Measurements from ENCODE around the gene TNFRSF17.

The TNFRSF17 gene

DNA sequence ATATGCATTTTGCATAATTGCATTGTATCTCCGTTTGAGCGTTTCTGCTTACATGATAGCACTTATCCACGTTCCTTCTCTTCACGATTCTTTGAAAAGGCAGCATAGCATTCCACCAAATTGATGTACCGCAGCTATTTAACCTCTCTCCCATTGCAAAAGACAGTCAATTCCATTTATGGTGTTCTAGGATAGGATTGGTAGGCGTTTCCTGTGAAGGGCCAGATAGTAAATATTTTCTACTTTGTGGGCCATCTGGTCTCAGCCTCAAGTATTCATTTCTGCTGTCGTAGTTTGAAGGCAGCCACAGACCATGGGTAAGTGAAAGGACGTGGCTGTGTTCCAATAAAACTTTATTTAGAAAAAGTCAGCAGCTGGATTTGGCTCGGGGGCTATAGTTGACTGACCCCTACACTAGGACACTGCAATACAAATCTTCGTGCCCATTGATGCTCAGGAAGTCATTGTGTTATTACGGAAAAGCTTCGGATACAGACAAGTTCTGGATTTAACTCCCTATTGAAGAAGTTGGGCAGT lies 21.6 kb downstream of the TNFRSF17 start:
- Mint-ChIP-seq H3K27me3 (no peaks in the 10 kb centered on the region), H3K4me3 (no peak overlapping the region), H3K27ac (no peak overlapping the region), H3K9me3 (no peaks in the 10 kb centered on the region), H3K4me1 (peaks cover under 1% of the 10 kb centered on the region)
- ATAC-seq (no peak), DNase-seq (no peak)

DNA sequence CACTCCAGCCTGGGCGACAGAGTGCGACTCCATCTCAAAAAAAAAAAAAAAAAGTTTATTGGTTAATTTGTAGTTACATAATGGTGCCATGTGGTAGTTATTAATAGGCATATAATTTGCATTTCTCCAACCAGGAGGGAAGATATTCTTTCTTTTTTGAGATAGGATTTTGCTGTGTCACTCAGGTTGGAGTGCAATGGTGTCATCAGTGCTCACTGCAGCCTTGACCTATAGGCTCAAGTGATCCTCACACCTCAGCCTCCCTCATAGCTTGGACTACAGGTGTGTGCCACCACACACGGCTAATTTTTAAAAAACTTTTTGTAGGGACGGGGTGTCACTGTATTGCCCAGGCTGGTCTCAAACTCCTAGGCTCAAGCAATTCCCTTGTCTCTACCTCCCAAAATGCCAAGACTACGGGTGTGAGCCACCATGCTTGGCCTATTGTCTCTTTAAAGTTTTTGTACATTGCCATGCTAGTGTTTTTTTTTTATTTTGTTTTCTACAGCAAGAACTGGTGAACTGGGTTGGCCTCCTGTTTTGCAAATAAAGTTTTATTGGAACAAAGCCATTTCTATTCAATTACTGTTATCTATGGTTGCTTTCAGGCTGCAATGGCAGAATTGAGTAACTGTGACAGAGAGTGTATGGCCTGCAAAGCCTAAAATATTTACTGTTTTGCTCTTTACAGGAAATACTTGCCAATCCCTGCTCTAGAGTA lies 23.4 kb downstream of the TNFRSF17 start:
- no peak overlapping the region for H3K4me3 Mint-ChIP-seq

DNA sequence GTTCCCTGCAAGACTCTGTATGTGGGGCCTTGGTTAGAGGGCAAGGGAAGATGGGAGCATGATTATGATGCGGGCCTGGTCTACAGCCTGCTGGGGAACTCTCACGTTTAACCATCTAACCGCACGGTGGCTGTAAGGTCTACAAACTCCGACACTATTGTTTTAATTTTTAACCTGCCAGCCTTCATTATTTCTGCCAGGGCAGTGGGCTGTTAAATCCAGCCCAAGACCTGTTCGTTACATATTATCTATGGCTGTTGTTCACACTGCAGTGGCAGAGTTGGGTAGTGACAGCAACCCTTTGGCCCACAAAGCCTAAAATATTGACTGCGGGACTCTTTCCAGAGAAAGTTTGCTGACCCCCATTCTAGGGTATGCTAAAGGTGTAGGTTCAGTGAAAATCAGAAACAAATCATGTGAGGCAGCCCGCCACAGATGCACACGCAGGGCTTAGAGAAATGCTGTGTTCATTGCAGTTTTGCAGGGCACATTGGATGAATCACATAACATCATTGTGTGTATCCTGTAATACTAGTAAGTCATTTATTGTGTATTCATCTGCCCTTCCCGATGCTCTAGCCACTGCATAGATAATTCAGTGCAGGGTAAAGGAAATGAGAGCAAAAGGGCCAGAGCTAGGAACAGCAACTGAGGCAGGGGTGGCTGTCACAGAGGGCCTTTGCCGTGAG lies 25.8 kb downstream of the TNFRSF17 start:
- DNase-seq (no peak), ATAC-seq (no peak)
- H3K27ac Mint-ChIP-seq, result no peak overlapping the region
- H3K4me1 Mint-ChIP-seq, result no peaks in the 10 kb centered on the region
- no peaks in the 10 kb centered on the region for H3K9me3 Mint-ChIP-seq
- no peak overlapping the region for H3K4me3 Mint-ChIP-seq
- H3K27me3 Mint-ChIP-seq, result no peaks in the 10 kb centered on the region

More for the DNA sequence above, 23.4 kb downstream of the TNFRSF17 start:
- ATAC-seq (no peak), DNase-seq (no peak)
- H3K9me3 Mint-ChIP-seq, result no peaks in the 10 kb centered on the region
- no peak overlapping the region for H3K27ac Mint-ChIP-seq
- no peaks in the 10 kb centered on the region for H3K4me1 Mint-ChIP-seq
- H3K27me3 Mint-ChIP-seq, result no peaks in the 10 kb centered on the region

DNA sequence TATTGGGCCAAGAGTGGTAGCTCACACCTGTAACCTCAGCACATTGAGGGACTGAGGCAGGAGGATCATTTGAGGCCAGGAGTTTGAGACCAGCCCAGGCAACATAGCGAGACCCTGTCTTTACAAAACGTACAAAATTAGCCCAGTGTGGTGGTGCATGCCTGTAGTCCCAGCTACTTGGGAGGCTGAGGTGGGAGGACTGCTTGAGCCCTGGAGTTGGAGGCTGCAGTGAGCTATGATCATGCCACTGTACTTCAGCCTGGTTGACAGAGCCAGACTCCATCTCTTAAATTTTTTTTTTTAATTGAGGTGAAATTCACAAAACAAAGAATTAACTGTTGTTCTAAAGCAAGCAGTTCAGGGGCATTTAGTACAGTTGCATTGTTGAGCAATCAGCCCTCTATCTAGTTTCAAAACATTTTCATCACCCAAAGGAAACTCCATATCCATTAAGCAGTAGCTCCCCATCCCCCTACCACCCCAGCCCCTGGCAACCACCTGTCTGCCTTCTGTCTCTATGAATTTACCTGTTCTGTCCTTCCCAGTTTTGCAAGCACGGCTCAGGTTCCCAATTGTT lies 27.1 kb downstream of the TNFRSF17 start:
- H3K27me3 Mint-ChIP-seq, result no peaks in the 10 kb centered on the region
- H3K4me1 Mint-ChIP-seq, result no peaks in the 10 kb centered on the region
- DNase-seq (no peak), ATAC-seq (no peak)
- H3K9me3 Mint-ChIP-seq, result no peaks in the 10 kb centered on the region
- no peak overlapping the region for H3K4me3 Mint-ChIP-seq
- H3K27ac Mint-ChIP-seq, result no peak overlapping the region

DNA sequence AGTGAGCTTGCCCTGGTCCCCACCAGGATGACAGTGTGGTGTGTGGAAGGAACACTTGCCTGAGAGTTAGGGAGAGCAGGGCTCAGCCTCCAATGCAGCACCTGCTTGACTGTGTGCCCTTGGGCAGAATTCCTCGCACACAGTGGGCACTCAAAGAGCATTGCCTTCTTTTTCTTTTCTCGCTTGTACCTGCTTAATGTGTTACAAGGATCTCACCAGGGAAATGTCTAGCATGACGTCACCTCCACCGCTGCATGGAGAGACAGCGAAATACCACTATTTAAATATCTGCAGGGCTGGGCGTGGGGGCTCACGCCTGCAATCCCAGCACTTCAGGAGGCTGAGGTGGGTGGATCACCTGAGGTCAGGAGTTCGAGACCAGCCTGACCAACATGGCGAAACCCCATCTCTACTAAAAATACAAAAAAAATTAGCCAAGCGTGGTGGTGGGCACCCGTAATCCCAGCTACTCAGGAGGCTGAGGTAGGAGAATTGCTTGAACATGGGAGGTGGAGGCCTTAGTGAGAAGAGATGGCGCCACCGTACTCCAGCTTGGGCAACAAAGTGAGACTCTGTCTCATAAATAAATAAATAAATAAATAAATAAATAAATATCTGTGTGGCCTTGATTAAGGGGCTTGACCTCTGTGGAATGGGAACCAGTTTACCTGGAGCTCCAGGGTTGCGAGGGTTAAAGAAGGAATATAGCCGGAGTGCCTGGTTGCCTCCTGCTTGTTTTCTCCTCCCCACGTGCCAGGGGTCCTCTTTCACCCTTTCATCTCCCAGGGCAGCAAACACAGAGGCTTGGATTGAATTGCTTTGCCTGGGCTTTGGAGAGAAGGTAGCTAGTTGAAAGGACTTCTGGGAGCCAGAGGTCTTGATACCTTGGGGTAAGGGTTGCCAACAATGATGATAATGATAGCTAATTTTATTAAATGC lies 27.8 kb downstream of the TNFRSF17 start:
- no peak for DNase-seq
- Mint-ChIP-seq H3K4me1 (peaks cover 2% of the 10 kb centered on the region), H3K27me3 (no peaks in the 10 kb centered on the region), H3K4me3 (no peak overlapping the region), H3K27ac (peak overlapping the region in 1 of 2 donors; percentile 38), H3K9me3 (no peaks in the 10 kb centered on the region)
- ATAC-seq, result no peak

- H3K4me1 Mint-ChIP-seq, result peaks cover 5% of the 10 kb centered on the region
- H3K4me3 Mint-ChIP-seq, result no peak overlapping the region
- no peaks in the 10 kb centered on the region for H3K27me3 Mint-ChIP-seq
- no peak overlapping the region for H3K27ac Mint-ChIP-seq
- ATAC-seq (no peak), DNase-seq (no peak)
- H3K9me3 Mint-ChIP-seq, result no peaks in the 10 kb centered on the region
Observed at GRCh38 chr16:11994143-11995119, 29.4 kb downstream of the TNFRSF17 start.

DNA sequence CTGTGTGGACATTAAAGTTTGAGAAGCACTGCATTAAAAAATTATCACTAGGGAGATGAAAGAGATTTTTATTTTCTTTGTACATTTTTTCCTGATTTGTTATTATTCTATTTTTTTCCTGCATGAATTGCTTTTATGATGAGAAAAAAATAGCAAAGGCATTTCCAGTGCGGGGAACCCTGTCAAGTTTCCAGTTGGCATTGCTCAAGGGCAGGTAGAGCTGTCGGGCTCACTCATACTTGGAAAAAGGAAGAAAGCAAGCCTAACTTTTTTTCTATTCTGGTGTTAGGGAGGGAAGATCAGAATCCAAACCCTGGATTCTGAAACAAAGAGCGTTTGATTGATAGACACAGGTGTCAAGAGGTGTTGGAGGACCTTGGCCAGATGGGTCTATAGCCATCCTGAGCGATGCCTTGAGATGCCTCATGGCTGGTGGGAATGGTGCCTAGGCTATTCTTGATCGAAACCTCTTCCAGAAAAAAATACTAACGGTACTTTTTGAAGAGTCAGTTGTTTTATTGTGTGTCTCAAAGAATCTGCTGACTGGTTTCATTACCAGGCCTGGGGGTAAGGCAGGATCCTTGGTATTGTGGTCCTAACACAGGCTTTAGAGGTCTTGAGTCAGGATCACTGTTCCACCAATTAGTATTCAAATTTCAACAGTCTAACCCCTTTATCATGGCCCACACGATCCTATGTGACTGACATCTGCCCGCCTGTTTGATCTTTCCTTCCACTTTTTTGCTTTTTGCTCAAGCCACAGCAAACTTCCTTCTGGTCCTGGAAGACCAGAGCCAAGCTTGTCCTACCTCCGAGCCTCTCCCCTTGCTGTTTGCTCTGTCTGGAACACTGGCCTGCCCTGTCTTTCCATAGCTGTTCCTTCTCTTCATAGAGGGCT lies 31.7 kb downstream of the TNFRSF17 start:
- Mint-ChIP-seq H3K4me1 (peaks cover 5% of the 10 kb centered on the region), H3K27ac (peak overlapping the region in 1 of 2 donors; percentile 6), H3K9me3 (no peaks in the 10 kb centered on the region), H3K27me3 (no peaks in the 10 kb centered on the region), H3K4me3 (no peak overlapping the region)
- DNase-seq, result no peak
- no peak for ATAC-seq

GRCh38 chr16:12000032-12000431 lies 35.0 kb downstream of the TNFRSF17 start:
- peaks cover 5% of the 10 kb centered on the region for H3K4me1 Mint-ChIP-seq
- no peak for DNase-seq
- H3K27me3 Mint-ChIP-seq, result no peaks in the 10 kb centered on the region
- no peak overlapping the region for H3K4me3 Mint-ChIP-seq
- H3K27ac Mint-ChIP-seq, result no peak overlapping the region
- ATAC-seq, result no peak
- H3K9me3 Mint-ChIP-seq, result no peaks in the 10 kb centered on the region

DNA sequence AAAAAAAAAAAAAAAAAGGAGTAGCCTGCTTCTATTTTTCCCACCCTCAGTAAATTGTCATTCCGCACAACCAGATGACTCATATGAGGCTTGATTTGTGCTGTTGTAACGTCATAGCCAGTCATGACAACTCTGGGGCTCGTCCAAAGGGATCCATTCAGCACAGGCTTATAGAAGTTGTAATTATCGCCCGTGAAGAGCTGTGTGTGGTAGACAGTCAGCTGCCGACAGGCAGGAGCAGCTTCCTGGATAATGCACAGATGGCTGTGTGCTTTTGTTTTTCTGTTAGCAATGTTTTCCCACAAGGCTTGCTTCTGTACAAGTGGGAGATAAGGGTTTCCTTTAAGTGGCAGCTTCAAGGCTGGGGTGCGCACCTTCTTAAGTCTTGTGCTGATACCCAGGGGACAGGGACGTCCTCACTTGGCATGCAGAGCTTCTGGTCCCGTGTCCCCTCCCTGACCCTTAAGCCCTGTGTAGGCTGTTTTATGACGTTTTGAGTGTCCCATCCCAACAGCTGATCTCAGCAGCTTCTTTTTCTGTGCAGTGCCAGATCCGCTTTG lies 37.5 kb downstream of the TNFRSF17 start:
- Mint-ChIP-seq H3K27ac (no peak overlapping the region), H3K9me3 (no peaks in the 10 kb centered on the region)
- DNase-seq, result no peak

GRCh38 chr16:12006637-12007036 lies 41.6 kb downstream of the TNFRSF17 start:
- Mint-ChIP-seq H3K27me3 (no peaks in the 10 kb centered on the region), H3K4me3 (no peak overlapping the region), H3K9me3 (no peaks in the 10 kb centered on the region), H3K27ac (no peak overlapping the region), H3K4me1 (peaks cover 20% of the 10 kb centered on the region)
- DNase-seq (no peak), ATAC-seq (no peak)

More for the DNA sequence above, 37.5 kb downstream of the TNFRSF17 start:
- no peak for ATAC-seq
- Mint-ChIP-seq H3K4me3 (no peak overlapping the region), H3K4me1 (peaks cover 5% of the 10 kb centered on the region), H3K27me3 (no peaks in the 10 kb centered on the region)

GRCh38 chr16:12009462-12009861 lies 44.5 kb downstream of the TNFRSF17 start:
- H3K27ac Mint-ChIP-seq, result peak overlapping the region in 1 of 2 donors; percentile 30
- no peaks in the 10 kb centered on the region for H3K9me3 Mint-ChIP-seq

GRCh38 chr16:12009922-12010321 lies 44.9 kb downstream of the TNFRSF17 start:
- Mint-ChIP-seq H3K27me3 (no peaks in the 10 kb centered on the region), H3K4me1 (peaks cover 20% of the 10 kb centered on the region), H3K27ac (no peak overlapping the region), H3K9me3 (no peaks in the 10 kb centered on the region), H3K4me3 (no peak overlapping the region)
- DNase-seq (no peak), ATAC-seq (peak; percentile 55)

More at GRCh38 chr16:12009462-12009861, 44.5 kb downstream of the TNFRSF17 start:
- Mint-ChIP-seq H3K4me3 (no peak overlapping the region), H3K27me3 (no peaks in the 10 kb centered on the region), H3K4me1 (peaks cover 20% of the 10 kb centered on the region)
- DNase-seq (no peak), ATAC-seq (no peak)
